ENCODE measurements around the gene PHF1.

The PHF1 gene

DNA sequence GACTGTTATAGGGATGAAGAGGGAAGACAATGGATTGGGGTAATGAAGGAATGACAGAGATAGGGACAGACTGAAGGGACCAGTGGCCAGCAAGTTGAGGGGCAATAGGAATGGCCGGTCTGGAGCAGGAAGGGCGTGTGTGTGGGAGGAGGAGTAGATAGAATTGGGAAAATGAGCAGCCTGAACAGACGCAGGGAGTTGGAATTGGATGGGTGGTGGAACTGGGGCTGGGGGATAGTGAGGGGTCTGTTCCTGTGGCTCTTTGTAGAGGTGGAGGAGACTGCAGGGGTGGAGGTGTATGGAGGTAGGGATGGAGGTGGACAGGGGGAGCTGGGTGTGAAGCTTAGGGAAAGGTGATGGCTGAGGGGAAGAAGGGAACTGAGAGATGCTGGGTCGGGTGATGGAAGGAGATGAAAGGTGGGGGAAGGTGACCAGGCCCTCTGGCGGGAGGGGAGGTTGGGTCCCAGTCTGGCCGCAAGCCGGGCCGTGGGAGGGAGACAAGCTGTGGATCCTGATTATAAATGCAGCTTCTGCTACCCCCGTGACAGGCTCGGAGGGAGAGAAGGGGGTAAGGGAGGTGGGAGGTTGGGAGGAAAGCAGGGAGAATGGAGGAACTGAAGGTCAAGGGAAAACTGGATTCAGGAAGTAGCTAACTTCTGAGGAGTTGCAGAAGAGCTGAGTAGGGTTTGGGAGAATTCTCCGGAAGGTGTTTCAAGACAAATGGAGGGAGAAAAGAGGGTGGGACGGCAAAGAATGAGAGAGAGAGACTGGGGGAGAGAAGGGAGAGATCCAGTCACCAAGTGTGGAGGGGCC lies 14.2 kb downstream of the PHF1 start:
- CTCF ChIA-PET = interaction anchor here (0.5 to 2.3 kb wide), 25 partner anchors 11 to 928 kb away, joined by 3 to 14 read pairs (median 5); partner anchors contain the start of genes KIFC1, PFDN6, PHF1 and RPS18
- Histone ChIP-seq H3K36me3 (ENCODE audit: control insufficient read depth in 2 of 2, insufficient read depth in 1 of 2, low read length in 2 of 2) (no peaks in the 10 kb centered on the region), H3K27ac (ENCODE audit: extremely low read depth, low read depth, low read length) (peak overlapping the region; percentile 80), H3K9me3 (ENCODE audit: control insufficient read depth, insufficient read depth, low read depth, low read length) (no peaks in the 10 kb centered on the region), H3K4me3 (ENCODE audit: low read depth, low read length) (peak overlapping the region; percentile 69), H3K4me1 (ENCODE audit: control insufficient read depth, insufficient read depth, low read length) (peaks cover 7% of the 10 kb centered on the region)
- POLR2A ChIA-PET = interaction anchor here (0.6 to 2.5 kb wide), 14 partner anchors 9 to 1597 kb away, joined by 3 to 18 read pairs (median 4); partner anchors contain the start of genes B3GALT4, HSPA1B, RPS18 and TAPBP
- TF ChIP-seq BCL11A (tag by site-specific recombination; IDR thresholded peaks at IDR 0.05; ENCODE audit: low read depth) (no peak), PRDM1 (tag by site-specific recombination; IDR thresholded peaks at IDR 0.05) (peak; percentile 93), SETDB1 (IDR thresholded peaks at IDR 0.05; ENCODE audit: insufficient read length, low read length) (no peak), ZBTB1 (tag by site-specific recombination; IDR thresholded peaks at IDR 0.05) (no peak), ZBTB7A (tag by site-specific recombination; IDR thresholded peaks at IDR 0.05; ENCODE audit: low read depth) (0 out of 2 replicates have a peak, but pooled peaks have one; percentile 35), ZNF341 (tag by site-specific recombination; IDR thresholded peaks at IDR 0.05; ENCODE audit: low read depth) (peak; percentile 76), ZNF366 (tag by site-specific recombination; conservative IDR thresholded peaks at IDR 0.05) (peak; percentile 93), ZBTB8A (tag by site-specific recombination; IDR thresholded peaks at IDR 0.05) (no peak), ZNF600 (tag by site-specific recombination; IDR thresholded peaks at IDR 0.05) (peak; percentile 52; the same call in 1 of the 2 replicates), ZNF292 (tag by site-specific recombination; IDR thresholded peaks at IDR 0.05; ENCODE audit: borderline replicate concordance, low read depth) (no peak), HOXA7 (CRISPR knock-in tag; IDR thresholded peaks at IDR 0.05; ENCODE audit: borderline replicate concordance) (no peak), ZNF76 (tag by site-specific recombination; IDR thresholded peaks at IDR 0.05; ENCODE audit: borderline replicate concordance, low read depth) (peak; percentile 72; the same call in 1 of the 2 replicates), ZFHX2 (tag by site-specific recombination; conservative IDR thresholded peaks at IDR 0.05) (peak; percentile 54), ZNF624 (tag by site-specific recombination; IDR thresholded peaks at IDR 0.05) (no peak), ZNF302 (tag by site-specific recombination; IDR thresholded peaks at IDR 0.05; ENCODE audit: low read depth) (no peak), EGR2 (tag by site-specific recombination; IDR thresholded peaks at IDR 0.05; ENCODE audit: low read depth) (peak; percentile 66), ZNF10 (tag by site-specific recombination; IDR thresholded peaks at IDR 0.05) (no peak), ZNF175 (tag by site-specific recombination; IDR thresholded peaks at IDR 0.05) (no peak), ZBTB20 (tag by site-specific recombination; IDR thresholded peaks at IDR 0.05) (peak; percentile 72), ZBTB48 (tag by site-specific recombination; IDR thresholded peaks at IDR 0.05) (peak; percentile 73; the same call in 1 of the 2 replicates), ZNF169 (tag by site-specific recombination; IDR thresholded peaks at IDR 0.05) (0 out of 2 replicates have a peak, but pooled peaks have one; percentile 21), ZNF248 (tag by site-specific recombination; IDR thresholded peaks at IDR 0.05) (no peak)
- TF ChIP-seq, protein P1, sequence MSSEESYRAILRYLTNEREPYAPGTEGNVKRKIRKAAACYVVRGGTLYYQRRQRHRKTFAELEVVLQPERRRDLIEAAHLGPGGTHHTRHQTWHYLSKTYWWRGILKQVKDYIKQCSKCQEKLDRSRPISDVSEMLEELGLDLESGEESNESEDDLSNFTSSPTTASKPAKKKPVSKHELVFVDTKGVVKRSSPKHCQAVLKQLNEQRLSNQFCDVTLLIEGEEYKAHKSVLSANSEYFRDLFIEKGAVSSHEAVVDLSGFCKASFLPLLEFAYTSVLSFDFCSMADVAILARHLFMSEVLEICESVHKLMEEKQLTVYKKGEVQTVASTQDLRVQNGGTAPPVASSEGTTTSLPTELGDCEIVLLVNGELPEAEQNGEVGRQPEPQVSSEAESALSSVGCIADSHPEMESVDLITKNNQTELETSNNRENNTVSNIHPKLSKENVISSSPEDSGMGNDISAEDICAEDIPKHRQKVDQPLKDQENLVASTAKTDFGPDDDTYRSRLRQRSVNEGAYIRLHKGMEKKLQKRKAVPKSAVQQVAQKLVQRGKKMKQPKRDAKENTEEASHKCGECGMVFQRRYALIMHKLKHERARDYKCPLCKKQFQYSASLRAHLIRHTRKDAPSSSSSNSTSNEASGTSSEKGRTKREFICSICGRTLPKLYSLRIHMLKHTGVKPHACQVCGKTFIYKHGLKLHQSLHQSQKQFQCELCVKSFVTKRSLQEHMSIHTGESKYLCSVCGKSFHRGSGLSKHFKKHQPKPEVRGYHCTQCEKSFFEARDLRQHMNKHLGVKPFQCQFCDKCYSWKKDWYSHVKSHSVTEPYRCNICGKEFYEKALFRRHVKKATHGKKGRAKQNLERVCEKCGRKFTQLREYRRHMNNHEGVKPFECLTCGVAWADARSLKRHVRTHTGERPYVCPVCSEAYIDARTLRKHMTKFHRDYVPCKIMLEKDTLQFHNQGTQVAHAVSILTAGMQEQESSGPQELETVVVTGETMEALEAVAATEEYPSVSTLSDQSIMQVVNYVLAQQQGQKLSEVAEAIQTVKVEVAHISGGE (tag by site-specific recombination; conservative IDR thresholded peaks at IDR 0.05; ENCODE audit: low read depth) = 0 out of 2 replicates have a peak, but pooled peaks have one; percentile 9
- TF ChIP-seq, protein P2, sequence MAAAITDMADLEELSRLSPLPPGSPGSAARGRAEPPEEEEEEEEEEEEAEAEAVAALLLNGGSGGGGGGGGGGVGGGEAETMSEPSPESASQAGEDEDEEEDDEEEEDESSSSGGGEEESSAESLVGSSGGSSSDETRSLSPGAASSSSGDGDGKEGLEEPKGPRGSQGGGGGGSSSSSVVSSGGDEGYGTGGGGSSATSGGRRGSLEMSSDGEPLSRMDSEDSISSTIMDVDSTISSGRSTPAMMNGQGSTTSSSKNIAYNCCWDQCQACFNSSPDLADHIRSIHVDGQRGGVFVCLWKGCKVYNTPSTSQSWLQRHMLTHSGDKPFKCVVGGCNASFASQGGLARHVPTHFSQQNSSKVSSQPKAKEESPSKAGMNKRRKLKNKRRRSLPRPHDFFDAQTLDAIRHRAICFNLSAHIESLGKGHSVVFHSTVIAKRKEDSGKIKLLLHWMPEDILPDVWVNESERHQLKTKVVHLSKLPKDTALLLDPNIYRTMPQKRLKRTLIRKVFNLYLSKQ (tag by site-specific recombination; IDR thresholded peaks at IDR 0.05; ENCODE audit: borderline replicate concordance) = no peak
- TF ChIP-seq, protein P3, sequence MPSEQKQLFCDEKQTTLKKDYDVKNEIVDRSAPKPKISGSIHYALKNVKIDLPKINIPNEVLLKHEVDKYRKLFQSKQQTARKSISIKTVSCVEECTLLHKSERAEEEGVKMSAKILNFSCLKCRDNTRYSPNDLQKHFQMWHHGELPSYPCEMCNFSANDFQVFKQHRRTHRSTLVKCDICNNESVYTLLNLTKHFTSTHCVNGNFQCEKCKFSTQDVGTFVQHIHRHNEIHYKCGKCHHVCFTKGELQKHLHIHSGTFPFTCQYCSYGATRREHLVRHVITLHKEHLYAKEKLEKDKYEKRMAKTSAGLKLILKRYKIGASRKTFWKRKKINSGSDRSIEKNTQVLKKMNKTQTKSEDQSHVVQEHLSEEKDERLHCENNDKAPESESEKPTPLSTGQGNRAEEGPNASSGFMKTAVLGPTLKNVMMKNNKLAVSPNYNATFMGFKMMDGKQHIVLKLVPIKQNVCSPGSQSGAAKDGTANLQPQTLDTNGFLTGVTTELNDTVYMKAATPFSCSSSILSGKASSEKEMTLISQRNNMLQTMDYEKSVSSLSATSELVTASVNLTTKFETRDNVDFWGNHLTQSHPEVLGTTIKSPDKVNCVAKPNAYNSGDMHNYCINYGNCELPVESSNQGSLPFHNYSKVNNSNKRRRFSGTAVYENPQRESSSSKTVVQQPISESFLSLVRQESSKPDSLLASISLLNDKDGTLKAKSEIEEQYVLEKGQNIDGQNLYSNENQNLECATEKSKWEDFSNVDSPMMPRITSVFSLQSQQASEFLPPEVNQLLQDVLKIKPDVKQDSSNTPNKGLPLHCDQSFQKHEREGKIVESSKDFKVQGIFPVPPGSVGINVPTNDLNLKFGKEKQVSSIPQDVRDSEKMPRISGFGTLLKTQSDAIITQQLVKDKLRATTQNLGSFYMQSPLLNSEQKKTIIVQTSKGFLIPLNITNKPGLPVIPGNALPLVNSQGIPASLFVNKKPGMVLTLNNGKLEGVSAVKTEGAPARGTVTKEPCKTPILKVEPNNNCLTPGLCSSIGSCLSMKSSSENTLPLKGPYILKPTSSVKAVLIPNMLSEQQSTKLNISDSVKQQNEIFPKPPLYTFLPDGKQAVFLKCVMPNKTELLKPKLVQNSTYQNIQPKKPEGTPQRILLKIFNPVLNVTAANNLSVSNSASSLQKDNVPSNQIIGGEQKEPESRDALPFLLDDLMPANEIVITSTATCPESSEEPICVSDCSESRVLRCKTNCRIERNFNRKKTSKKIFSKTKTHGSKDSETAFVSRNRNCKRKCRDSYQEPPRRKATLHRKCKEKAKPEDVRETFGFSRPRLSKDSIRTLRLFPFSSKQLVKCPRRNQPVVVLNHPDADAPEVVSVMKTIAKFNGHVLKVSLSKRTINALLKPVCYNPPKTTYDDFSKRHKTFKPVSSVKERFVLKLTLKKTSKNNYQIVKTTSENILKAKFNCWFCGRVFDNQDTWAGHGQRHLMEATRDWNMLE (tag by site-specific recombination; conservative IDR thresholded peaks at IDR 0.05; ENCODE audit: low read depth) = 0 out of 2 replicates have a peak, but pooled peaks have one; percentile 17
